CD4-positive, alpha-beta T cell treated with Interleukin-15 for 4 hours (primary cell): ENCODE data around the gene MRPL30.
"Not testable (repeated sequence)": the region's sequence is repeated elsewhere in the genome, so short reads cannot be mapped to it uniquely, and the experiment has no call there.

ENCODE experiments used
- DNase-seq: peaks from one replicate; pipeline ENCODE4 v3.0.0-alpha.2; 2020; ENCODE audit warnings: low spot score

The MRPL30 gene

DNA sequence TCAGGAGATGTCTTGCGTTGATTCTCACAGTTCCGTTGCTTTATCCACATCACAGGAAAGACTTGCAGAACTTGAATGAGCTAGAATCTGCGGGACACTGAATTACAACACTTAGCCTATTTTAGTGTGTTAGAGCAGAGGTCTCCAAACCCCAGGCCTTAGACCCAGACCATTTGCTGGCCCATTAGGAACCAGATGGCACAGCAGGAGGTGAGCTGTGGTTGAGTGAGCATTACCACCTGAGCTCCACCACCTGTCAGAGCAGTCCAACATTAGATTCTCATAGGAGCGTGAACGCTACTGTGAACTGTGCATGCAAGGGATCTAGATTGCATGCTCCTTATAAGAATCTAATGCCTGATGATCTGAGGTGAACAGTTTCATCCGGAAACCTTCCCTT, 3.8 kb downstream of the MRPL30 start:
- no peak for DNase-seq

DNA sequence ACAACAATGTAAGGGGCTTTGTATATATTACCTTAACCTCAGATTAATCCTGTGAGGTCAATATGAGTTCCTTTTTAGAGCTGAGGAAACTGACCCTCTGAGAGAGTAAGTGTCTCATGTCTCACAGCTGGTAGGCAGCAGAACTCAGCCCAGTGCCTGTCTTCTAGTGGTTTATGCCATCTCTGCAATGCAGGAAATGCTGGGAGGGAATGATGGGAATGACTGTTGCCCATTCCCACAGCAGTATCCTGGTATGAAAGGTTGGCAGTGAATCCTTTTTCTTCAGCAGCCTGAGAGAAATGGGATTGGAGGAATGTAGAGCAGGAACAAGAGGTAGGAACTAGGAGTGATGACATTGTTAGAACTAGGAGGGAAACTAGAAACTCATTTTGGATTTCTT, 6.0 kb downstream of the MRPL30 start:
- no peak for DNase-seq

DNA sequence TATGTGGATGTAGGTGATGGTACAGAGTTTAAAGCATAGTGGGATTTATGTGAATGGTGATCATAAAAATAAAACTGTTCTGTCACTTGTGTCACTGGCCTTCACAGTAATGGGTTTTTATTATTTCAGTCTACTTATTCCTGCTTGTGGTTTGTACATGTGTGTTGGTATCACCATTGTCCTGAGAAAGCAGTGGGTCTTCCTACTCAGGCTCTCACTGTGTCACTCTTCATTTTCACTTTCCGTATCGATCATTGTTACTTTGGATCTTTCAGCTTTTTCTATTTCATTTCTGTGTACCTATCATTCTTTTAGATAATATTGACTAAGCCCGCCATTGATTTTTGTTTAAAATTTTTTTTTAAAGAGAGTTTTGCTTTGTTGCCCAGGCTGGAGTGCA, 7.4 kb downstream of the MRPL30 start:
- no peak for DNase-seq

DNA sequence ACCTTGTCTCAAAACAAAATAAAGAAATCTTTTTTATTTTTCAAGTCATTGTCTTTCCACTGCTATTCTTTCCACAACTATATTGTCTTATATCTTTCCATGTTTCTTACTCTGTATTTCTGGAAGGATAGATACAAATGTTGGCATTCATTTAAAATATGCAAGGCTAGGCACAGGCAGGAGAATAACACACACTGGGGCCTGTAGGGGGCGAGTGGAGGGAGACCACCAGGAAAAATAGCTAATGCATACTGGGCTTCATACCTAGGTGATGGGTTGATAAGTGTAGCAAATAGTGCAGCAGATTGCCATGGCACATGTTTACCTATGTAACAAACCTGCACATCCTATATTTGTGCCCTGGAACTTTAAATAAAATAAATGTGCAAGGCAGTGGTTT, 9.6 kb downstream of the MRPL30 start:
- DNase-seq = no peak

DNA sequence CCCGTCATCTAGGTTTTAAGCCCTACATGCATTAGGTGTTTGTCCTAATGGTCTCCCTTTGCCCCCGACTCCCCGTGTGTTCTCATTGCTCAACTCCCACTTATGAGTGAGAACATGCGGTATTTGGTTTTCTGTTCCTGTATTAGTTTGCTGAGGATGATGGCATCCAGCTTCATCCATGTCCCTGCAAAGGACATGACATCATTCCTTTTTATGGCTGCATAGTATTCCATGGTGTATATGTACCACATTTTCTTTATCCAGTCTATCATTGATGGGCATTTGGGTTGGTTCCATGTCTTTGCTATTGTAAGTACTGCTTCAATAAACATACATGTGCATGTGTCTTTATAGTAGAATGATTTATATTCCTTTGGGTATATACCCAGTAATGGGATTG, 11.4 kb downstream of the MRPL30 start:
- not testable (repeated sequence) for DNase-seq

DNA sequence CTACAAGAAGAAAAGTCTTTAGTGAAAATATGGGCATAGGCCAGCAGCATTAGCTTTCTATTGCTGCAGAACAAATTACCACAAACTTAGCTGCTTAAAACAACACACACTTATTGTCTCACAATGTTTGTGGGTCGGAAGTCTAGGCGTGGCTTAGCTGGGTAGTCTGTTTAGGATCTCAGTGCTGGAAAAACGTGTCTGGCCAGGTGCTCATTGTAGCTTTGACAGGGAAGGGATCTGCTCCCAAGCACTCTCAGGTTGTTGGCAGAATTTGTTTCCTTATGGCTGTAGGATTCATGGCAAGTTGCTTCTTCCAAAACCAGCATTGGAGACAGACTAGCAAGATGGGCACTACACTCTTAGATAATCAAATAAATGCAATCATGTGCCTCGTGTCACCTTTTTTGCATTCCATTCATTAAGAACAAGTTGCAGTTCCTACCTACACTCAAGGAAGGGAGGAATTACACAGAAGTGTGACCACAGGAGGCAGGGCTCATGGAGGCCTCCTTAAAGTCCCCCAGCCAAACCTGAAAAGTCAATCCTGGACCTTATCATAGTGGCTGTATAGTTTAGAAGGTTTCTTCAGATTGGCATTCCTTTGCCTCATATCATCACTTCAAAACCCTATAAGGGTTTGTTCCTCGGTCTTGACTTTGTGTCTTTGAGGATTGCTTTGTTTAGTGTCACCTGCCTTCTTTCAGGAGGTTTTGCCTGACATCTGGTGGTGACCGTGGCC, 17.3 kb downstream of the MRPL30 start:
- no peak for DNase-seq

DNA sequence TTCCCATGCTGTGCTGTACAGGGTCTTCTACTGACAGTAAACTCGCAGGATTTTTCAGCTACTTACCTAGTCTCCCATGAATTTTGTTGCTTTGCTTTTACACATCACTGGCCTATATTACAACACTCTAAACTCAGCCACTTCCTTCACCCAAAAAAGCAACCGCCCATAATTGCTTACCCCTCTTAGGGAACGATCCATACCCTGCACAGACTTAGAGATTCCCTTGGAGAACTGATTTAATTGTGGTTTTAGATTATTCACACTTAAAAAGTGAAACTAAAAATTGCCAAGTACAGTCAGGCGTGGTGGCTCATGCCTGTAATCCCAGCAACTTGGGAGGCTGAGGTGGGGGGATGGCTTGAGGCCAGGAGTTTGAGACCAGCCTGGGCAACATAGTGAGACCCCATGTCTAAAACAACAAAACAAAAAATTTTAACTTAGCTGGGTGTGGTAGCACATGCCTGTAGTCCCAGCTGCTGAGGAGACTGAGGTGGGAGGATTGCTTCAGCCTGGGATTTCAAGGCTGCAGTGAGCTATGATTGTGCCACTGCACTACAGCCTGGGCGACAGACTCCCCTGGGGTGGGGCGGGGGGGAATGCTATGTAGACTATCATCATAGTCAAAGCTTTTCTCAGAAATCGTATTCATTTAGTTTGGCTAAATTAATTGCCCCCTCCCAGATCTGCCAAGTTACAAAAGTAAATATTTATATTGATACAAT, 19.3 kb downstream of the MRPL30 start:
- DNase-seq = no peak

DNA sequence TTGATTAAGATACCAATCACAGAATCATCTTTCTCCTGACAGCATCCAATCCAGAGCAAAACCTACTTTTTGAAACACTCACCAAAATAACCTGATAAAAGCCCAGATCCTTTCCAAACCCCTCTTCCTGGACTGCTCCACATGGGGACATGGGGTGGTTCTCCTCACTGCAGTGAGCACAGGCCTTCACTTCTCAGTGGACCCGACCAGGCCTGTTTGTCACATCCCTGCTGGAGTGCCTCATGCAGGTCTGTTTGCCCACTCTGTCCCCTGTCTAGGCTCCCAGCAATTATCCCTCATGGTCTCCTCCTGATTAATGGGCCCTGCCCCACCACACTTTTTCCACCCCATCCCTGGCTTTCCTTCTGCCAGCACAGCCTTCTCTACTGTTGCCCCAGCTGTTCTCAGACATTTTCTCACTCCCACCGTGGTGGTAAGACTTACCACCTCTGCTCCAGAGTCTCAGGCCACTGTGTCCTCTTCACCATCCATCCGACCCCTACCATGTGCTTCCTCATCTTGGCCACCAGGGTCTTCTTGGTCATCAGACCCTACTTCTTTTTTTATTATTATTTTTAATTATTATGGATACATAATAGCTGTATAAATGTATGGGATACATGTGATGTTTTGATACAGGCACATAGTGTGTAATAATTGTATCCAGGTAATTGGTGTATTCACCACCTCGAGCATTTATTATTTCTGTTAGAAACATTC, 21.1 kb downstream of the MRPL30 start:
- no peak for DNase-seq

DNA sequence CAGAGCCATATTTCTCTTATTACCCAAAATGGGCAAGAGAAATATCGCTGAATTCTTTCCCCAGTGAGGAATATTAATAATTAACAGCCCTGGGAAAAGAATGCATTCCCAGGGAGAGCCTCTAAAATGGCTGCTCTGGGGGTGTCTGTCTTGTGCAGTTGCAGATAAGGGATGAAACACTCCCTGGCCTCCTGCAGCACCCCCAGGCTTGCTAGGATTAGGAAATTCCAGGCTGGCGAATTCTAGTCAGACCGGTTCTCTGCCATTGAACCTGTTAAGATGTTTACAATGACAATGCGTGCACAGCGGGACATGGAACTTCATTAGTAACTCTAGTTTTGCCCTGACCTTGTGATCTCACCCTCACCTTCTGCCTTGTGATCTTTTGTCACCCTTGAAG, 24.5 kb downstream of the MRPL30 start:
- DNase-seq = no peak

DNA sequence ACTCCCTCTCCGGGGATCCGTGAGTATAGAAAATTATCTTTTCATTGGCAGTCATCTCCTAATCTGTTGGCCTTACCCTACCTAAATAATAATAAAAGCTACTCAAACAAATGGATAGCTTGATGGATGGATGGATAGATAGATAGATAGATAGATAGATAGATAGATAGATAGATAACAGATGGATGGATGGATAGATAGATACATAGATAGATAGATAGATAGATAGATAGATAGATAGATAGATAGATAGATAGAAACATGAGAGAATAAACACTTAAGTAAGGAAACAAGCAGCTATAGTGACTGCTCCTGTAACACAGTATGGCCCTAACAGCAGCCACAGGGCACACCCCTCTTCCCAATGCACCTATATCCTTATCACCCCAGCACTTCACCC, 35.1 kb downstream of the MRPL30 start:
- no peak for DNase-seq

DNA sequence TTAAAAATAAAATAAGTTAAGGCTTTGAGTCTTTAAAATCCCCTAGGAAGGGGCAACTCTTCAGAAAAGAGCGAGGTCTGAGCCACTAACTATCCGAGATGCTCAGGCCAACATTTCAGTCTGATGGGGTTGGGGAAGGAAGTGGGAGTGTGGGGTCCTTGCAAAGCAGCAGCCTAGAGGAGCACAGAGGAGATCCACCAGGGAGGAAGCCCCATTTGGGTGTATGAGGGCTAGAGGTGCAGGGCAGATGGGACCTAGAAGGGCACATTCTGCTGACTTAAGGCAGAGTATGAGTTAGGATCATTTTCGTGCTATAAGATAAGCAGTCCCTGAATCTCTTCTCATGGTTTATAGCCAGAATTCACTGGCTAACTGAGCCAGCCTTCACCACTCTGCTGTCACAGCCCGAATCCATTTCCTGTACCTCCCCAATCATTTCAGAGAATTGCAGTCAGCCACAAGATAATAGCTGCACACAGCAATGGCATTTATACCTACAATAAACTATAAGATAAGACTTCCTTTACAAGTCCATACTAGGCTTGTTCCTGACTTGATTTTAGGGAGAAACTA, 37.0 kb downstream of the MRPL30 start:
- DNase-seq = no peak

DNA sequence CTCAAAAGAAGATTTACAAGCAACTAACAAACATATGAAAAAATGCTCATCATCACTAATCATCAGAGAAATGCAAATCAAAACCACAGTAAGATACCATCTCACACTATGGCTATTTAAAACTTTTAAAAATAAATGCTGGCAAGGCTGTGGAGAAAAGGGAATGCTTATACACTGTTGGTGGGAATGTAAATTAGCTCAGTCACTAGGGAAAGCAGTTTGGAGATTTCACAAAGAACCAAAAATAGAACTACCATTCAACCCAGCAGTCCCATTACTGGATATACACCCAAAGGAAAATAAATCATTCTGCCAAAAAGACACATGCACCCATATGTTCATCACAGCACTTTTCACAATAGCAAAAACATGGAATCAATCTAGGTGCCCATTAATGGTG, 52.2 kb downstream of the MRPL30 start:
- not testable (repeated sequence) for DNase-seq

DNA sequence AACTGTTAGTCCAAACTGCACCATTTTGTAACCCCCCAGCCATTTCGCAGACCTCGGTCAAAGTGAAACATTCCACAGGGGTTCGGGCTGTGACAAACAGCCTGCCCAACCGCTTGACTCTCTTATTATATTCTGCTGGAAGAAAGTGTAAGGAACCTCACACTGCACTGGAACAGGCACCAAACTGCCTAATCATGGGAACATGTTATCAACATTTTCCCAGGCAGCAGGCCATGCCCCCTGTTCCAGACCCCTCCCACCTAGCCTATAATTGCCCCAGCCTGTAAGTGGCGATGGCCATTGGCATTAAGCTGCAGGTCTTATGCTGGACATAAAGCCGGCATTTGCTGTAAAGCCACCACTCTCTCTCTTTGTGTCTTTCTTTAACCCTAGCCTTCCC, 57.6 kb downstream of the MRPL30 start:
- no peak for DNase-seq

DNA sequence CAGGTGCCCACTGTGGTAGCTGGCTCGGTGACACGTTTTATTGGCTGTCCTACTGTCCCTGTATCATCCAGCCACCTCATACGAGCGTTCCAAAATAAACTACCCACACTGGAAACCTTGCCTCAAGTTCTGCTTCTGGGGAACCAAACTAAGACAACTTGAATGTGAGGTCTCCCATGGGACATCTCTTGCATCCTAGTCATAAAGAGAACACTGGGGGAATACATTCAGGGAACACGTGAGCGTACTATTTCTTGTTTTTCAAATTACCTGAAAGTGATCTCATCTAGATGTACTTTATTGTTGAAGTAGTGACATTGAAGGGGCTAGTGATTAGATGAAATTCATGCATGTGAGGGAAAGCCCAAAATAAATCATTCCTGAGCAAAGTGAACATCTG, 59.4 kb downstream of the MRPL30 start:
- DNase-seq = no peak

DNA sequence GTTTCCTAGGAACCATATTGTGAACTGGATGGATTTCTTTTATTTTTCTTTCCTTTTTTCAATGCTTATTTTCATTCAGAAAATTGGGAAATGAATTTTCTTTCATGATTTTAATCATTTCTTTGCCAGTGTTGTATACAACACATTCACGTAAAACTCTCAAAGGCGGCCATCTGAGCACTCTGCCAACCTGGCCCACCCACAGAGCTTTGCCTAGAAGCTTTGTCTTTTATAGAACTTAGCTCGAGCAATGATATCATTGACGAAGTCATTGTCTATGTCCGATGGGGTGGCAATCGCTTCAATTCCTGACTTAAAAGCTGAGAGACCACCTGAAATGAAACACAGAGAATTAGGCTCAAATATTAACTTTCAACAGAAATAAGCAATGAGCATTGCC, 61.2 kb downstream of the MRPL30 start:
- no peak for DNase-seq
